Activated T-cell treated with anti-CD3 and anti-CD28 coated beads, Interleukin-2, amount 50 U/mL, for 1 hour (primary cell): ENCODE data around the gene GRK2.
"Not testable (repeated sequence)": the region's sequence is repeated elsewhere in the genome, so short reads cannot be mapped to it uniquely, and the experiment has no call there.

Experiments used
- DNase-seq: peaks from one replicate; pipeline ENCODE4 v3.0.0-alpha.2; 2020

GRK2 gene

GRCh38 chr11:67266449-67267187 is at the start of gene GRK2:
GRK2 (plus strand) TSS chr11:67266473; CDS start chr11:67266700, 227 bp downstream.
- DNase-seq = no peak

GRCh38 chr11:67227726-67228125 is 38.5 kb upstream of the GRK2 start:
- no peak for DNase-seq

GRCh38 chr11:67230406-67230805 is 35.9 kb upstream of the GRK2 start:
- DNase-seq = no peak

- DNase-seq = no peak
Measured at GRCh38 chr11:67230886-67231285, 35.4 kb upstream of the GRK2 start.

GRCh38 chr11:67233584-67234190 is 32.6 kb upstream of the GRK2 start:
- DNase-seq = no peak

GRCh38 chr11:67234571-67234970 is 31.7 kb upstream of the GRK2 start:
- DNase-seq = not testable (repeated sequence)

GRCh38 chr11:67237574-67237973 is 28.7 kb upstream of the GRK2 start:
- DNase-seq = no peak

- no peak for DNase-seq
Measured at GRCh38 chr11:67238894-67239782, 27.1 kb upstream of the GRK2 start.

- peak; percentile 91 for DNase-seq
Measured at GRCh38 chr11:67239783-67240575, 26.3 kb upstream of the GRK2 start.

GRCh38 chr11:67240576-67241389 is 25.5 kb upstream of the GRK2 start:
- peak; percentile 79 for DNase-seq

- no peak for DNase-seq
Measured at GRCh38 chr11:67242548-67242947, 23.7 kb upstream of the GRK2 start.

- DNase-seq = no peak
Measured at GRCh38 chr11:67243051-67243450, 23.2 kb upstream of the GRK2 start.

GRCh38 chr11:67245046-67245445 is 21.2 kb upstream of the GRK2 start:
- DNase-seq = no peak

GRCh38 chr11:67247946-67248550 is 18.2 kb upstream of the GRK2 start:
- no peak for DNase-seq

GRCh38 chr11:67248653-67249052 is 17.6 kb upstream of the GRK2 start:
- no peak for DNase-seq

GRCh38 chr11:67250059-67251043 is 15.9 kb upstream of the GRK2 start:
- no peak for DNase-seq

GRCh38 chr11:67251841-67252240 is 14.4 kb upstream of the GRK2 start:
- no peak for DNase-seq

- DNase-seq = peak; percentile 43
Measured at GRCh38 chr11:67252831-67253239, 13.4 kb upstream of the GRK2 start.

- no peak for DNase-seq
Measured at GRCh38 chr11:67253872-67254624, 12.2 kb upstream of the GRK2 start.
